ENCODE results near the gene SLC10A6.

The SLC10A6 gene

GRCh38 chr4:86846921-86847320, 2.3 kb downstream of the SLC10A6 start:
- Histone ChIP-seq H3K4me3 (IDR thresholded peaks at IDR 0.05; ENCODE audit: insufficient read depth, low read depth, low read length) (no peak overlapping the region), H3K36me3 (ENCODE audit: insufficient read depth) (no peaks in the 10 kb centered on the region), H3K79me2 (ENCODE audit: insufficient read depth, low read depth) (no peaks in the 10 kb centered on the region), H3K27me3 (ENCODE audit: insufficient read depth, low read depth) (no peaks in the 10 kb centered on the region), H2AFZ (ENCODE audit: low read depth) (no peak overlapping the region), H3K27ac (no peak overlapping the region), H3K4me2 (no peak overlapping the region), H4K20me1 (ENCODE audit: insufficient read depth) (no peaks in the 10 kb centered on the region), H3K4me1 (ENCODE audit: low read depth, poor library complexity, severe bottlenecking) (no peaks in the 10 kb centered on the region), H3K9ac (no peak overlapping the region)
- no peak for TF ChIP-seq CTCF (conservative IDR thresholded peaks at IDR 0.05; ENCODE audit: low read depth, low read length)

- no peaks in the 10 kb centered on the region for H3K79me2 ChIP-seq (ENCODE audit: insufficient read depth, low read depth)
- no peaks in the 10 kb centered on the region for H3K4me1 ChIP-seq (ENCODE audit: low read depth, poor library complexity, severe bottlenecking)
- TF ChIP-seq CTCF (conservative IDR thresholded peaks at IDR 0.05; ENCODE audit: low read depth, low read length), result no peak
- no peak overlapping the region for H2AFZ ChIP-seq (ENCODE audit: low read depth)
- no peaks in the 10 kb centered on the region for H3K36me3 ChIP-seq (ENCODE audit: insufficient read depth)
- no peak overlapping the region for H3K4me3 ChIP-seq (IDR thresholded peaks at IDR 0.05; ENCODE audit: insufficient read depth, low read depth, low read length)
- no peak overlapping the region for H3K27ac ChIP-seq
- H4K20me1 ChIP-seq (ENCODE audit: insufficient read depth), result no peaks in the 10 kb centered on the region
- no peak overlapping the region for H3K9ac ChIP-seq
- no peaks in the 10 kb centered on the region for H3K27me3 ChIP-seq (ENCODE audit: insufficient read depth, low read depth)
- no peak overlapping the region for H3K4me2 ChIP-seq
Measured at GRCh38 chr4:86845593-86845992, 3.6 kb downstream of the SLC10A6 start.

- Histone ChIP-seq H3K79me2 (ENCODE audit: insufficient read depth, low read depth) (no peaks in the 10 kb centered on the region), H4K20me1 (ENCODE audit: insufficient read depth) (no peaks in the 10 kb centered on the region), H3K9ac (no peak overlapping the region), H3K27ac (no peak overlapping the region), H3K4me2 (no peak overlapping the region), H3K4me1 (ENCODE audit: low read depth, poor library complexity, severe bottlenecking) (no peaks in the 10 kb centered on the region), H3K27me3 (ENCODE audit: insufficient read depth, low read depth) (no peaks in the 10 kb centered on the region), H3K36me3 (ENCODE audit: insufficient read depth) (no peaks in the 10 kb centered on the region), H2AFZ (ENCODE audit: low read depth) (no peak overlapping the region), H3K4me3 (IDR thresholded peaks at IDR 0.05; ENCODE audit: insufficient read depth, low read depth, low read length) (no peak overlapping the region)
- TF ChIP-seq CTCF (conservative IDR thresholded peaks at IDR 0.05; ENCODE audit: low read depth, low read length), result no peak
Measured at GRCh38 chr4:86841309-86841708, 7.9 kb downstream of the SLC10A6 start.

GRCh38 chr4:86840858-86841257, 8.3 kb downstream of the SLC10A6 start:
- TF ChIP-seq CTCF (conservative IDR thresholded peaks at IDR 0.05; ENCODE audit: low read depth, low read length), result no peak
- Histone ChIP-seq H2AFZ (ENCODE audit: low read depth) (no peak overlapping the region), H3K36me3 (ENCODE audit: insufficient read depth) (no peaks in the 10 kb centered on the region), H3K79me2 (ENCODE audit: insufficient read depth, low read depth) (no peaks in the 10 kb centered on the region), H4K20me1 (ENCODE audit: insufficient read depth) (no peaks in the 10 kb centered on the region), H3K27ac (no peak overlapping the region), H3K4me3 (IDR thresholded peaks at IDR 0.05; ENCODE audit: insufficient read depth, low read depth, low read length) (no peak overlapping the region), H3K4me1 (ENCODE audit: low read depth, poor library complexity, severe bottlenecking) (no peaks in the 10 kb centered on the region), H3K9ac (no peak overlapping the region), H3K4me2 (no peak overlapping the region), H3K27me3 (ENCODE audit: insufficient read depth, low read depth) (no peaks in the 10 kb centered on the region)

Measured in KMS-11 (cell line).